HepG2 (cell line): ENCODE data around the gene CELSR2. TPM values are rescaled to one million over a fixed set of nuclear protein-coding genes. Genes with fewer than 3 reads are reported as not detected.

Source experiments
- AHR ChIP-seq: IDR thresholded peaks from 2 replicates; pipeline ENCODE4 v1.6.1; 2018; ENCODE audit warnings: missing genetic modification reagents, missing compliant biosample characterization
- FIP1L1 ChIP-seq: fragments of 200-400 bp; formaldehyde crosslinking; IDR thresholded peaks from 2 replicates; pipeline ENCODE4 v1.6.1; 2018; ENCODE audit warnings: low read depth, mild to moderate bottlenecking, low read length, moderate library complexity, borderline replicate concordance; ENCODE audit not compliant: insufficient read depth
- GPN1 ChIP-seq: sonication (generic); formaldehyde crosslinking; IDR thresholded peaks from 2 replicates; pipeline ENCODE4 v1.5.1; 2020; ENCODE audit warnings: missing genetic modification reagents, borderline replicate concordance
- NFATC3 ChIP-seq: sonication (generic); formaldehyde crosslinking; IDR thresholded peaks from 2 replicates; pipeline ENCODE4 v1.5.1; 2020; ENCODE audit warnings: mild to moderate bottlenecking, missing genetic modification reagents
- PHF21A ChIP-seq: sonication (generic); formaldehyde crosslinking; IDR thresholded peaks from 2 replicates; pipeline ENCODE4 v1.5.0; 2020; ENCODE audit warnings: mild to moderate bottlenecking, missing genetic modification reagents
- RFX3 ChIP-seq: IDR thresholded peaks from 2 replicates; pipeline ENCODE4 v1.6.1; 2016; ENCODE audit warnings: missing biosample characterization, missing genetic modification reagents
- SMYD3 ChIP-seq: sonication (generic); formaldehyde crosslinking; IDR thresholded peaks from 2 replicates; pipeline ENCODE4 v1.8.1; 2023; ENCODE audit warnings: mild to moderate bottlenecking, missing genetic modification reagents
- SNRNP70 ChIP-seq: fragments of 200-400 bp; formaldehyde crosslinking; IDR thresholded peaks from 2 replicates; pipeline ENCODE4 v1.6.1; 2017; ENCODE audit warnings: mild to moderate bottlenecking, low read depth, low read length, moderate library complexity
- SUZ12 ChIP-seq: fragments of 150-350 bp; IDR thresholded peaks from 2 replicates; pipeline ENCODE4 v1.6.1; 2014; ENCODE audit warnings: low read depth, low read length
- ZFY ChIP-seq: sonication (generic); formaldehyde crosslinking; IDR thresholded peaks from 2 replicates; pipeline ENCODE4 v1.4.0; 2020; ENCODE audit warnings: missing genetic modification reagents
- ZNF501 ChIP-seq: sonication (generic); formaldehyde crosslinking; IDR thresholded peaks from 2 replicates; pipeline ENCODE4 v1.5.1; 2020; ENCODE audit warnings: mild to moderate bottlenecking, moderate library complexity, missing genetic modification reagents
- polyA plus RNA-seq, 8 experiments: library from polyadenylated mRNA; depleted of rRNA in 3 of 8; stranded (reverse) in 7 of 8; unstranded in 1 of 8; fragments of >200 nt; fragmentation: Illumina TruSeq in 4 of 8; extraction: Trizol in 4 of 8; gene quantifications; 2 replicates each; pipeline versions ENCODE4 v1.2.1 to v1.2.3, GENCODE V29; 2011 to 2016; ENCODE audit warnings: low read depth in 4 of 8, missing spikeins in 1 of 8, mixed read lengths in 1 of 8; ENCODE audit not compliant: insufficient read depth in 1 of 8
- total RNA-seq, 5 experiments: library from RNA; depleted of rRNA; stranded (reverse); fragments of >200 nt; fragmentation: Illumina TruSeq; extraction: Trizol; gene quantifications; 2 replicates each; pipeline ENCODE4 v1.2.3, GENCODE V29; 2016; ENCODE audit warnings: low read depth in 1 of 5
- TF ChIP-seq, protein P1 (sequence below): sonication (generic); formaldehyde crosslinking; IDR thresholded peaks from 2 replicates; pipeline ENCODE4 v1.4.0; 2020; ENCODE audit warnings: missing genetic modification reagents
- TF ChIP-seq, protein P2 (sequence below): sonication (generic); formaldehyde crosslinking; IDR thresholded peaks from 2 replicates; pipeline ENCODE4 v1.8.1; 2023; ENCODE audit warnings: mild to moderate bottlenecking, missing genetic modification reagents
- TF ChIP-seq, protein P3 (sequence below): sonication (generic); formaldehyde crosslinking; IDR thresholded peaks from 2 replicates; pipeline ENCODE4 v1.8.1; 2023; ENCODE audit warnings: mild to moderate bottlenecking, inconsistent platforms, moderate library complexity, missing genetic modification reagents, borderline replicate concordance
- TF ChIP-seq, protein P4 (sequence below): sonication (generic); formaldehyde crosslinking; IDR thresholded peaks from 2 replicates; pipeline ENCODE4 v1.9.0; 2022; ENCODE audit warnings: missing genetic modification reagents, mild to moderate bottlenecking, borderline replicate concordance
- TF ChIP-seq, protein P5 (sequence below): sonication (generic); formaldehyde crosslinking; IDR thresholded peaks from 2 replicates; pipeline ENCODE4 v1.5.1; 2020; ENCODE audit warnings: mild to moderate bottlenecking, missing genetic modification reagents, moderate library complexity

Gene CELSR2
- total and polyA plus RNA-seq, 2 of the 13 experiments (the other 11 are each of a cell fraction or from before 2014, with no cell fraction given) = 4.0 to 6.6 TPM

DNA sequence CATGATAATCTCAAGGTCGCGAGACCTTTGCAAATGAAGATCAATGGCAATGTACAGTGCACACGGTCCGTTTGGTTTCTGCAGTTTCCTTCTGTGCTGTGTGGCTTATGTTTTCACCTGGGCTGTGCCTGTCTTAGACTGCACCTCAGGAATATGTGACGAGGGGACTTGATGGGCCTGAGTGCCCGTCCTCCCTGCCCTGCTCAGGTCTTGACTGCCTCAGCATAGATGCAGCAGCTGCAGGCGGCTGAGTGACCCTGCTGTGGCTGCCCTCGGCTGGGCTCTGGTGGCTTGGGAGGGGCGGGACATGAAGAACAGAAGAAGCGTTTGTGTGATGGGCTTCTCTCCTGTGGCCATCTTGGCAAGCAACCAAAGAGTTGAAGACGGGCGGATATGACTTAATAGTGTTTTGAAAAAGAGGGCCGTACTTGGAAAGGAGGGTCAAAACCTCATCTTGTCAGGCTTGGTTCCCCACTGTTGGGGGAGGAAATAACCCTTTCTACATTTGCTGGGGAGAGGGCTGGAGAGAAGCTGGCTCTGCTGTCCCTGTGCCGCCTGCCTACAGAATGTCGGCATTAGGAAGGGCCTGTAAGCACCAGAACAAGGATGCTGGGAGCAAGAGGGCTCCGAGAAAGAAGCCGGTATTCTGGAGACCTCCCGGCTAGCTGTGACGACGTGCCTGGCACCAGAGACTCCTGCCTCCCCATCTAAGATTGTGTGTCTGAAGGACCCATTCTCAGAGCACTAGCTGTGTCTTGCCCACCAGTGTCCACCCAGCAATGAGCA lies 50.4 kb downstream of the CELSR2 start (continued):
- TF ChIP-seq, protein P1, sequence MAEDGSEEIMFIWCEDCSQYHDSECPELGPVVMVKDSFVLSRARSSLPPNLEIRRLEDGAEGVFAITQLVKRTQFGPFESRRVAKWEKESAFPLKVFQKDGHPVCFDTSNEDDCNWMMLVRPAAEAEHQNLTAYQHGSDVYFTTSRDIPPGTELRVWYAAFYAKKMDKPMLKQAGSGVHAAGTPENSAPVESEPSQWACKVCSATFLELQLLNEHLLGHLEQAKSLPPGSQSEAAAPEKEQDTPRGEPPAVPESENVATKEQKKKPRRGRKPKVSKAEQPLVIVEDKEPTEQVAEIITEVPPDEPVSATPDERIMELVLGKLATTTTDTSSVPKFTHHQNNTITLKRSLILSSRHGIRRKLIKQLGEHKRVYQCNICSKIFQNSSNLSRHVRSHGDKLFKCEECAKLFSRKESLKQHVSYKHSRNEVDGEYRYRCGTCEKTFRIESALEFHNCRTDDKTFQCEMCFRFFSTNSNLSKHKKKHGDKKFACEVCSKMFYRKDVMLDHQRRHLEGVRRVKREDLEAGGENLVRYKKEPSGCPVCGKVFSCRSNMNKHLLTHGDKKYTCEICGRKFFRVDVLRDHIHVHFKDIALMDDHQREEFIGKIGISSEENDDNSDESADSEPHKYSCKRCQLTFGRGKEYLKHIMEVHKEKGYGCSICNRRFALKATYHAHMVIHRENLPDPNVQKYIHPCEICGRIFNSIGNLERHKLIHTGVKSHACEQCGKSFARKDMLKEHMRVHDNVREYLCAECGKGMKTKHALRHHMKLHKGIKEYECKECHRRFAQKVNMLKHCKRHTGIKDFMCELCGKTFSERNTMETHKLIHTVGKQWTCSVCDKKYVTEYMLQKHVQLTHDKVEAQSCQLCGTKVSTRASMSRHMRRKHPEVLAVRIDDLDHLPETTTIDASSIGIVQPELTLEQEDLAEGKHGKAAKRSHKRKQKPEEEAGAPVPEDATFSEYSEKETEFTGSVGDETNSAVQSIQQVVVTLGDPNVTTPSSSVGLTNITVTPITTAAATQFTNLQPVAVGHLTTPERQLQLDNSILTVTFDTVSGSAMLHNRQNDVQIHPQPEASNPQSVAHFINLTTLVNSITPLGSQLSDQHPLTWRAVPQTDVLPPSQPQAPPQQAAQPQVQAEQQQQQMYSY = no peak
- TF ChIP-seq FIP1L1 (no peak), NFATC3 (CRISPR knock-in tag) (no peak), SNRNP70 (no peak), RFX3 (CRISPR knock-in tag) (no peak), ZNF501 (CRISPR knock-in tag) (no peak), GPN1 (CRISPR knock-in tag) (no peak), ZFY (no peak), AHR (no peak), PHF21A (CRISPR knock-in tag) (no peak), SMYD3 (CRISPR knock-in tag) (0 out of 2 replicates have a peak, but pooled peaks have one; percentile 33), SUZ12 (no peak)
- TF ChIP-seq, protein P2, sequence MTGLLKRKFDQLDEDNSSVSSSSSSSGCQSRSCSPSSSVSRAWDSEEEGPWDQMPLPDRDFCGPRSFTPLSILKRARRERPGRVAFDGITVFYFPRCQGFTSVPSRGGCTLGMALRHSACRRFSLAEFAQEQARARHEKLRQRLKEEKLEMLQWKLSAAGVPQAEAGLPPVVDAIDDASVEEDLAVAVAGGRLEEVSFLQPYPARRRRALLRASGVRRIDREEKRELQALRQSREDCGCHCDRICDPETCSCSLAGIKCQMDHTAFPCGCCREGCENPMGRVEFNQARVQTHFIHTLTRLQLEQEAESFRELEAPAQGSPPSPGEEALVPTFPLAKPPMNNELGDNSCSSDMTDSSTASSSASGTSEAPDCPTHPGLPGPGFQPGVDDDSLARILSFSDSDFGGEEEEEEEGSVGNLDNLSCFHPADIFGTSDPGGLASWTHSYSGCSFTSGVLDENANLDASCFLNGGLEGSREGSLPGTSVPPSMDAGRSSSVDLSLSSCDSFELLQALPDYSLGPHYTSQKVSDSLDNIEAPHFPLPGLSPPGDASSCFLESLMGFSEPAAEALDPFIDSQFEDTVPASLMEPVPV (CRISPR knock-in tag) = no peak
- TF ChIP-seq, protein P3, sequence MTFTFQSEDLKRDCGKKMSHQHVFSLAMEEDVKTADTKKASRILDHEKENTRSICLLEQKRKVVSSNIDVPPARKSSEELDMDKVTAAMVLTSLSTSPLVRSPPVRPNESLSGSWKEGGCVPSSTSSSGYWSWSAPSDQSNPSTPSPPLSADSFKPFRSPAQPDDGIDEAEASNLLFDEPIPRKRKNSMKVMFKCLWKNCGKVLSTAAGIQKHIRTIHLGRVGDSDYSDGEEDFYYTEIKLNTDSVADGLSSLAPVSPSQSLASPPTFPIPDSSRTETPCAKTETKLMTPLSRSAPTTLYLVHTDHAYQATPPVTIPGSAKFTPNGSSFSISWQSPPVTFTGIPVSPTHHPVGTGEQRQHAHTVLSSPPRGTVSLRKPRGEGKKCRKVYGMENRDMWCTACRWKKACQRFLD (CRISPR knock-in tag) = no peak
- TF ChIP-seq, protein P4, sequence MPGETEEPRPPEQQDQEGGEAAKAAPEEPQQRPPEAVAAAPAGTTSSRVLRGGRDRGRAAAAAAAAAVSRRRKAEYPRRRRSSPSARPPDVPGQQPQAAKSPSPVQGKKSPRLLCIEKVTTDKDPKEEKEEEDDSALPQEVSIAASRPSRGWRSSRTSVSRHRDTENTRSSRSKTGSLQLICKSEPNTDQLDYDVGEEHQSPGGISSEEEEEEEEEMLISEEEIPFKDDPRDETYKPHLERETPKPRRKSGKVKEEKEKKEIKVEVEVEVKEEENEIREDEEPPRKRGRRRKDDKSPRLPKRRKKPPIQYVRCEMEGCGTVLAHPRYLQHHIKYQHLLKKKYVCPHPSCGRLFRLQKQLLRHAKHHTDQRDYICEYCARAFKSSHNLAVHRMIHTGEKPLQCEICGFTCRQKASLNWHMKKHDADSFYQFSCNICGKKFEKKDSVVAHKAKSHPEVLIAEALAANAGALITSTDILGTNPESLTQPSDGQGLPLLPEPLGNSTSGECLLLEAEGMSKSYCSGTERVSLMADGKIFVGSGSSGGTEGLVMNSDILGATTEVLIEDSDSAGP (CRISPR knock-in tag) = peak; percentile 51; the same call in 1 of the 2 replicates
- TF ChIP-seq, protein P5, sequence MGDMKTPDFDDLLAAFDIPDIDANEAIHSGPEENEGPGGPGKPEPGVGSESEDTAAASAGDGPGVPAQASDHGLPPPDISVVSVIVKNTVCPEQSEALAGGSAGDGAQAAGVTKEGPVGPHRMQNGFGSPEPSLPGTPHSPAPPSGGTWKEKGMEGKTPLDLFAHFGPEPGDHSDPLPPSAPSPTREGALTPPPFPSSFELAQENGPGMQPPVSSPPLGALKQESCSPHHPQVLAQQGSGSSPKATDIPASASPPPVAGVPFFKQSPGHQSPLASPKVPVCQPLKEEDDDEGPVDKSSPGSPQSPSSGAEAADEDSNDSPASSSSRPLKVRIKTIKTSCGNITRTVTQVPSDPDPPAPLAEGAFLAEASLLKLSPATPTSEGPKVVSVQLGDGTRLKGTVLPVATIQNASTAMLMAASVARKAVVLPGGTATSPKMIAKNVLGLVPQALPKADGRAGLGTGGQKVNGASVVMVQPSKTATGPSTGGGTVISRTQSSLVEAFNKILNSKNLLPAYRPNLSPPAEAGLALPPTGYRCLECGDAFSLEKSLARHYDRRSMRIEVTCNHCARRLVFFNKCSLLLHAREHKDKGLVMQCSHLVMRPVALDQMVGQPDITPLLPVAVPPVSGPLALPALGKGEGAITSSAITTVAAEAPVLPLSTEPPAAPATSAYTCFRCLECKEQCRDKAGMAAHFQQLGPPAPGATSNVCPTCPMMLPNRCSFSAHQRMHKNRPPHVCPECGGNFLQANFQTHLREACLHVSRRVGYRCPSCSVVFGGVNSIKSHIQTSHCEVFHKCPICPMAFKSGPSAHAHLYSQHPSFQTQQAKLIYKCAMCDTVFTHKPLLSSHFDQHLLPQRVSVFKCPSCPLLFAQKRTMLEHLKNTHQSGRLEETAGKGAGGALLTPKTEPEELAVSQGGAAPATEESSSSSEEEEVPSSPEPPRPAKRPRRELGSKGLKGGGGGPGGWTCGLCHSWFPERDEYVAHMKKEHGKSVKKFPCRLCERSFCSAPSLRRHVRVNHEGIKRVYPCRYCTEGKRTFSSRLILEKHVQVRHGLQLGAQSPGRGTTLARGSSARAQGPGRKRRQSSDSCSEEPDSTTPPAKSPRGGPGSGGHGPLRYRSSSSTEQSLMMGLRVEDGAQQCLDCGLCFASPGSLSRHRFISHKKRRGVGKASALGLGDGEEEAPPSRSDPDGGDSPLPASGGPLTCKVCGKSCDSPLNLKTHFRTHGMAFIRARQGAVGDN (CRISPR knock-in tag) = peak; percentile 77
